ENCODE measurements around the gene DHCR24. TPM values are rescaled to one million over a fixed set of nuclear protein-coding genes. Genes with fewer than 3 reads are reported as not detected.
"Not testable (repeated sequence)": the region's sequence is repeated elsewhere in the genome, so short reads cannot be mapped to it uniquely, and the experiment has no call there.

DHCR24 gene
- total RNA-seq, 1 donor from 2014 or later: 16.6 TPM

- intact Hi-C loops (cut with DNase I): no loop called here
- TF ChIP-seq CTCF (IDR thresholded peaks at IDR 0.05): no peak
Measured at GRCh38 chr1:54919367-54920359, 32.7 kb upstream of the DHCR24 start.

GRCh38 chr1:54911076-54911475, 24.1 kb upstream of the DHCR24 start:
- H3K27me3 ChIP-seq; H3K9me3 ChIP-seq; intact Hi-C loops (cut with DNase I); H3K4me1 ChIP-seq; H3K27ac ChIP-seq; H3K36me3 ChIP-seq; H3K4me3 ChIP-seq; DNase-seq (ENCODE audit: low spot score in 2 of 2): not testable (repeated sequence)

More at GRCh38 chr1:54919367-54920359, 32.7 kb upstream of the DHCR24 start:
- Histone ChIP-seq H3K36me3 (no peaks in the 10 kb centered on the region), H3K4me3 (no peak overlapping the region), H3K4me1 (no peaks in the 10 kb centered on the region), H3K27me3 (no peaks in the 10 kb centered on the region), H3K27ac (no peak overlapping the region), H3K9me3 (no peaks in the 10 kb centered on the region)
- no peak for DNase-seq (ENCODE audit: low spot score in 2 of 2)

- no peak for DNase-seq (ENCODE audit: low spot score in 2 of 2)
- intact Hi-C loops (cut with DNase I): no loop called here
- no peak for TF ChIP-seq CTCF (IDR thresholded peaks at IDR 0.05)
- no peaks in the 10 kb centered on the region for H3K4me1 ChIP-seq
- no peaks in the 10 kb centered on the region for H3K9me3 ChIP-seq
- H3K27me3 ChIP-seq: no peaks in the 10 kb centered on the region
- no peak overlapping the region for H3K27ac ChIP-seq
- no peak overlapping the region for H3K4me3 ChIP-seq
- H3K36me3 ChIP-seq: no peaks in the 10 kb centered on the region
Measured at GRCh38 chr1:54906586-54906985, 19.6 kb upstream of the DHCR24 start.

GRCh38 chr1:54904476-54905048, 17.6 kb upstream of the DHCR24 start:
- no peak overlapping the region for H3K4me3 ChIP-seq
- H3K4me1 ChIP-seq: no peaks in the 10 kb centered on the region
- no peak for DNase-seq (ENCODE audit: low spot score in 2 of 2)
- no peaks in the 10 kb centered on the region for H3K9me3 ChIP-seq
- intact Hi-C loops (cut with DNase I): no loop called here
- no peak for TF ChIP-seq CTCF (IDR thresholded peaks at IDR 0.05)
- H3K27ac ChIP-seq: no peak overlapping the region
- H3K36me3 ChIP-seq: no peaks in the 10 kb centered on the region
- H3K27me3 ChIP-seq: no peaks in the 10 kb centered on the region

- intact Hi-C loops (cut with DNase I): no loop called here
- Histone ChIP-seq H3K27ac (no peak overlapping the region), H3K9me3 (no peaks in the 10 kb centered on the region)
Measured at GRCh38 chr1:54894271-54894670, 7.3 kb upstream of the DHCR24 start.

More at GRCh38 chr1:54894271-54894670, 7.3 kb upstream of the DHCR24 start:
- Histone ChIP-seq H3K4me1 (no peaks in the 10 kb centered on the region), H3K36me3 (no peaks in the 10 kb centered on the region), H3K4me3 (no peak overlapping the region), H3K27me3 (no peaks in the 10 kb centered on the region)
- TF ChIP-seq CTCF (IDR thresholded peaks at IDR 0.05): no peak
- no peak for DNase-seq (ENCODE audit: low spot score in 2 of 2)
